ENCODE results near the gene ICE1. TPM values are rescaled to one million over a fixed set of nuclear protein-coding genes. Genes with fewer than 3 reads are reported as not detected.

ICE1 gene
- total RNA-seq (2021; ENCODE audit: unreplicated experiment) (38.3 TPM), Bru-seq, nascent RNA (percentile 91 among the genes with signal in this experiment), BruChase-seq, experiment 1, labeled RNA remaining after a 2-hour chase (percentile 89 among the genes with signal in this experiment), BruChase-seq, experiment 2, labeled RNA remaining after a 6-hour chase (percentile 89 among the genes with signal in this experiment)
- polyA plus RNA-seq (2012; ENCODE audit: insufficient read length), result 17.5 TPM
- long read RNA-seq, transcript ICE1-202 (3 exons, 1,074 nt), result major isoform, 14 of 32 reads
- long read RNA-seq, partial matches to known transcripts, result 12 of 32 reads
- long read RNA-seq, other reads (novel, unspliced or antisense), result 6 of 32 reads

- Histone ChIP-seq H3K9me3 (ENCODE audit: control insufficient read depth, insufficient read depth, low read depth, low read length) (peaks cover 5% of the 10 kb centered on the region; the same call in 1 of the 2 replicates), H3K27ac (ENCODE audit: low read length) (peak within 1 kb of the TSS; percentile 95), H3K27me3 (ENCODE audit: control insufficient read depth, insufficient read depth, low read length) (no peaks in the 10 kb centered on the region), H3K4me1 (ENCODE audit: control insufficient read depth, insufficient read depth, low read length) (peaks cover 30% of the 10 kb centered on the region), H3K4me3 (ENCODE audit: low read depth in 2 of 2, low read length in 2 of 2) (peak within 1 kb of the TSS; percentile 98 to 99), H3K36me3 (ENCODE audit: control insufficient read depth, insufficient read depth, low read length) (peaks cover 4% of the 10 kb centered on the region)
- TF ChIP-seq SIN3A (IDR thresholded peaks at IDR 0.05; ENCODE audit: borderline replicate concordance, insufficient read depth, low read depth, low read length) (peak; percentile 65; the same call in 1 of the 2 replicates), POLR2AphosphoS5 (IDR thresholded peaks at IDR 0.05; ENCODE audit: low read depth, low read length) (0 out of 2 replicates have a peak, but pooled peaks have one; percentile 50), CTCF (IDR thresholded peaks at IDR 0.05) (no peak), TCF7L2 (IDR thresholded peaks at IDR 0.05; ENCODE audit: low read depth, low read length) (no peak; the same call in 1 of the 2 replicates), REST (IDR thresholded peaks at IDR 0.05; ENCODE audit: insufficient read depth in 1 of 2, low read depth in 2 of 2, low read length in 1 of 2) (no peak)
- no TSS peak for BruUV-seq (replicated peaks)
- ChIA-PET POLR2A (no interaction called here), CTCF (interaction anchor here (0.5 to 0.6 kb wide), 2 partner anchors 74 to 281 kb away, joined by 3 to 4 read pairs; no protein-coding TSS in a partner anchor)
- in situ Hi-C loops (cut with HindIII; ENCODE audit: low pct_unique_long_range_greater_than_20kb, low sequenced_read_pairs) (no loop called here), intact Hi-C loops (cut with micrococcal nuclease; ENCODE audit: unreplicated experiment) (no loop called here)
- ATAC-seq (peak; percentile 99), DNase-seq (ENCODE audit: low read depth, low spot score) (peak; percentile 97)
Observed at GRCh38 chr5:5421961-5422818, at the start of gene ICE1. Gene ICE1 (plus strand): TSS chr5:5422677. CDS start chr5:5422916, 239 bp downstream.

- no peak for ATAC-seq
- ChIA-PET CTCF (no interaction called here), POLR2A (no interaction called here)
- Histone ChIP-seq H3K4me1 (ENCODE audit: control insufficient read depth, insufficient read depth, low read length) (no peaks in the 10 kb centered on the region), H3K27ac (ENCODE audit: low read length) (no peak overlapping the region), H3K4me3 (ENCODE audit: low read depth in 2 of 2, low read length in 2 of 2) (no peak overlapping the region), H3K27me3 (ENCODE audit: control insufficient read depth, insufficient read depth, low read length) (no peaks in the 10 kb centered on the region), H3K9me3 (ENCODE audit: control insufficient read depth, insufficient read depth, low read depth, low read length) (no peaks in the 10 kb centered on the region), H3K36me3 (ENCODE audit: control insufficient read depth, insufficient read depth, low read length) (no peaks in the 10 kb centered on the region)
- in situ Hi-C loops (cut with HindIII; ENCODE audit: low pct_unique_long_range_greater_than_20kb, low sequenced_read_pairs) (no loop called here), intact Hi-C loops (cut with micrococcal nuclease; ENCODE audit: unreplicated experiment) (no loop called here)
- BruUV-seq (replicated peaks), result no TSS peak
- DNase-seq (ENCODE audit: low read depth, low spot score), result no peak
- TF ChIP-seq REST (IDR thresholded peaks at IDR 0.05; ENCODE audit: insufficient read depth in 1 of 2, low read depth in 2 of 2, low read length in 1 of 2) (no peak), POLR2AphosphoS5 (IDR thresholded peaks at IDR 0.05; ENCODE audit: low read depth, low read length) (no peak), TCF7L2 (IDR thresholded peaks at IDR 0.05; ENCODE audit: low read depth, low read length) (no peak), SIN3A (IDR thresholded peaks at IDR 0.05; ENCODE audit: borderline replicate concordance, insufficient read depth, low read depth, low read length) (no peak), CTCF (IDR thresholded peaks at IDR 0.05) (no peak)
Observed at GRCh38 chr5:5372930-5373329, 49.5 kb upstream of the ICE1 start.
